Dedifferentiated amniotic fluid mesenchymal stem cell (primary cell): ENCODE data around the gene TPP2.

Source experiments
- DNase-seq: peaks from one replicate; pipeline ENCODE4 v3.0.0-alpha.2; 2016; ENCODE audit errors: extremely low spot score

The TPP2 gene

DNA sequence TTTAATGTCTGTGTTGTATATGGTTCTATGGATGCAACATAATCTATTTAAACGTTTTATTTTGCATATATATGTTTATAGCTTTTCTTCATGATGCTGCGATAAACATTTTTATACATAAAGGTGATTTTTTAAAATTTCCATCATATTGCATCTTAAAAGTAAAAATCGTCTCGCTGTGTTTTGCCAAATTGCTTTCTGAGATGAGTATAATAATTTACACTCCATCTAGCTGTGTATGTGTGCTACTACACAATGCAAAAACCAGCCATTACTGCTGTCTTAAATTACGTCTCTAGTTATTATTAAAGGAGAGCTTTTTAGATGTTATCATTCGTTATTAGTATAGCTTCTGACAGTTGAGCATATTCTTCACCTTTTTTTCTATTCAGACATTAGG, 60.8 kb downstream of the TPP2 start:
- no peak for DNase-seq

DNA sequence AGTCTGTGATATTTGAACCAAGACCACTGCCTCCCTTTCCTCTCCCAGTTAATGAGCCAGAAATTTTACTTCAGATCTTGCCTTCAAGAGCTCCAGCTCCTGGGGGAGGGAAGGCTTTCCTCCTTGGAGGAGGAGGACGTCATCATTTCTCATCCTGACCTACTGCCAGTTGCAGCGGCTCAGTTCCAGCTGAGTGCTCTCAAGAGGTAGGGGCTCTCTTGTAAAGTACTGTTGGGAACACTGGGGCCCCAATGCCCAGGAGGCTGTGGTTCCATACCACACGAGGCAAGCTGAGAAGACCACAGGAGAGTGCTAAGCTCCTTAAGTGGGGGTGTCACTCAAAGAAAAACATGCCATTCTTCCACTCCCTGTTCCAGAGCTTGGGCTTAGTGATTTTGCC, 61.9 kb downstream of the TPP2 start:
- no peak for DNase-seq

- DNase-seq = no peak
Measured at GRCh38 chr13:102659168-102659713, 62.5 kb downstream of the TPP2 start.

DNA sequence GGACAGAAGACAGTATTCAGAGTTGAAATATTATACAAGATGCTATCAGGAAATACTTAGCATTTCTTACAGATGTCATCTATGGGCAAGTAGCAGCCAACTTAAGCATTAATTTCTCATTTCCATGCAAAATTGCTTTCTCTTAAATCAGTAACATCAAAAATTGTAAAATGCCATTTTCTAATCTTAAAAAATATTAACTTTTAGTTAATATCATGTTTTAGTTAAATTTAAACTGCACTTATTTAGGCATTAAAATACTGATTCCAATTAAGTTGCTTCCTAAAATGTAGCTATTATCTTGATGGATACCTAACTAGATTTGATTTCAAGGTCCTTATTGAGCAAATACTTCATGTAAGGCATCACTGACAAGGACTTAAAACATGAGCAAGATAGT, 70.2 kb downstream of the TPP2 start:
- DNase-seq = no peak

GRCh38 chr13:102667911-102668310, 71.1 kb downstream of the TPP2 start:
- no peak for DNase-seq

DNA sequence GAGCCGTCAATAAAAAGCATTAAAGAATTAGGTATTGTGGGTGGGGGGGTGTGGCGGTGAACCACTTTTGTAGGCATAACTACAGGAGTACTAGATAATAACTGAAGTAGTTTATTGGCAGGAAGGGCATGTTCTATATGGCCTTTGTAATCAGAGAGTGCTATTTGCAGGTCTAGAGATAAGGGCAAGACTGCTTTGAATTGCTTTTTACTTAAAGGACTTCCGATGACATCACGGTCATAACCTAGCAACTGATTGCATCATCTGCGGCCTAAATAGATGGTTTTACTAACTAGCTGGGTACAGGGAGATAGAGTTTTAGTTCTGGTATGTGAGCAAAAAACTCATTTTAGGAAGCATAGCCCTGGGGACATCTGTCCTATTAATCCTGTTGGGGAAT, 73.3 kb downstream of the TPP2 start:
- no peak for DNase-seq

DNA sequence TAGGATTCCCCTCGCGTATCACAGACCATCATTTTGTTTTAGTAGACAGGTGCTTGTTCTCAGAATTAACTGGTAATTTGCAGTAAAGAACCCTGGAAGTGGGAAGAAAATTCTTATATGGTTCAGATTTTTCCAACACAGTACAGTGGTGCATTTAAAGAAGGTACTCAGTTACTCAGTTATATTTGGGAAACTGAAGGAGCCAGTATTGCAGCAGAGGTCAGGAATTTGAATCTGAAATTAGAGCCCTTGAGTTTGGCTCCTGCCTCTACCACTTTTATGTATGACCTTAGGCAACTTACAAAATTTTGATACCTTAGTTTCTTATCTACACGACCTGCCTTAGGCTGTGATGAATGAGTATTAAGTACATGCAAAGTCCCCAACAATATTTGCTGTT, 78.3 kb downstream of the TPP2 start:
- no peak for DNase-seq

DNA sequence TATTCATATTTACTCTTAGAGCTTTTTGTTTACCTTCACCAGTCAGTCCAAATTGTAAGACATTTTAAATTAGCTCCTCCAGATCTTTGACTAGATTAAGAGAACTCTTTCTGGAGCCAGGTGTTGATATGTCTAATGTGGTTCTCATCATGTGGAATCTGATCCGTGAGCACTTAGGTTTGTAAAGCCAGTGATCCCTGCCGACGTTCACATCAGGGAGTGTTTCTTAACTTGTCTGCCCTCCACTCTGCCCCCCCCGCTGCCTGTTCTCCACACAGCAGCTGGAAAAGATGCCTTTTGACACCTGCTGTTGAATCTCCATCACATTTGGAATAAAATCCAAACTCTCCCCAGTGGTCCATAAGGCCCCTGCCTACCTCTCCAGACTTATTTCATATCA, 80.3 kb downstream of the TPP2 start:
- DNase-seq = no peak

GRCh38 chr13:102678339-102679107, 81.7 kb downstream of the TPP2 start:
- DNase-seq = no peak

- DNase-seq = no peak
Measured at GRCh38 chr13:102679449-102680132, 82.8 kb downstream of the TPP2 start.

- DNase-seq = no peak
Measured at GRCh38 chr13:102680133-102680717, 83.4 kb downstream of the TPP2 start.

DNA sequence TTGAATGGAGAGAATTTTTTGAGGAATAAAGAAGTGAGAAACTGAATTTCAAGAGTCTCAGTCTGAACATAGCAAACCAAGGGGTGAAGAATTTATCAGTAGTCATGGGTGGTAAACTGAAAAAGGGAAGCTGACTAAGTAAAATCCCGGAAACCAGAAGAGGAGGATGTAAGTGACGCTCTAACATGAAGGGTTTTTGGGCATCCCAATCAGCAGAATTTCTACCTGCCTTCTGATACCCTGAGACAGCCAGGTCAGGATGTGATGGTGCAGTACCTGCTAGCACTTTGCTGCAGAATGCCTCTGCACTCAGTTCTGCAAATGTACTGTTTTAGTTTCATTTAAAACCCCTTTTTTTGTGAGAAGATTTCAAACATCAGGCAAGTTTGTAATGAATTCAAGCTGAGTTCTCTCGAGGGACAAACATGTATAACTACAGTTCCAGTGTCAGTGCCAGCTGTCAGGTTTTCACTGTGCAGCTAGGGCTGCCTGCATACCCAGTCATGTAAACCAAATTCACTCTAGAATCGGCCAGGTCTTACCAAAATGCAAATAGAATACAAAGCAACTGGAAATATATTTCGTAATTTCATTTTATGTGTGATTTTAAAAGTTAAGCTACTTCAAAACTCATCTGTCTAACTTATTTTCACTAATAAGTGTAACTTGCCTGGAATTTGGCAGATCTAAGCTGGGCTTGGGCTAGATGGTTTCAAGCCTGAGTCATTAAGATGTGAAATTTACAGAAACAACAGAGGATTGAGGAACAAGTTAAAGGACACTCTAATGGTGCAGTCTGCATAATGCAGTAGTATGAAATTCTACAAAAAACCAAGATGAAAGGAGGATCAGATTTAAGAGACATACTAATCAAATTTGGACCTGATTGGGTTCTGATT, 84.3 kb downstream of the TPP2 start:
- no peak for DNase-seq

GRCh38 chr13:102682211-102682610, 85.4 kb downstream of the TPP2 start:
- DNase-seq = no peak

DNA sequence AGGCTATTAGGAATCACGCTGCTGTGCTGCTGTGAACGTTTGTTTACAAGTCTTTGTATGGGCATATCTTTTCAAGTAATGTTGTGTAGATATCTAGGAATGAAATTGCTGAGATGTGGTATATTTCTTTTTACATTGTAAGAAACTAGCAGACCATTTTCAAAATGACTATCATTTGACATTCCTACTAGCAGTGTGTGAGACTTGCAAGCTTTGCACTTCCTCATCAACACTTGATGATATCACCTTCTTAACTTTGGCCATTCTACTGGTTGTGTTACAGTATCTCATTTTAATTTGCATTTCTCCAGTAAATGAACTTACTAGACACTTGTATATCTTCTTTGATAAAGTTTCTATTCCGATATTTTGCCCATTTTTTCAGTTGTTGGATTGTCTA, 85.9 kb downstream of the TPP2 start:
- DNase-seq = no peak

- DNase-seq = no peak
Measured at GRCh38 chr13:102683637-102684036, 86.9 kb downstream of the TPP2 start.

- no peak for DNase-seq
Measured at GRCh38 chr13:102686024-102686423, 89.2 kb downstream of the TPP2 start.

DNA sequence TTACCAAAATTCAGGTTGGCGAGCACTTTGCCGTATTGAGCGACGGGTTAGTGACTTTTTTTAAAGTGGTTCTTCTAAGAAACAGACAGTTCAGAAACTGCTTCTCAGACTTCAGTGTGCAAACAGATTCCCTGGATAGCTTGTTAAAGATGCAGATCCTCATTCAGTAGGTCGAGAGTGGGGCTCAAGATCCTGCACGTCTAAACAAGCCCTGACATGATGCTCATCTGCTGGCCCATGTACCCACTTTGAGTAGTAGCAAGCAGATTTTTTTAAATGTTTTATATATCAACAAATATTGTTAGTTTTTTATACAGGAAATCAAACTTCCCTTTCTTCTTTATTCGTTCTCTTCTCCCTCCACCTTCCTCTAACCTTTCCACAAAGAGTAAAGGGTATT, 90.7 kb downstream of the TPP2 start:
- DNase-seq = no peak

- DNase-seq = no peak
Measured at GRCh38 chr13:102688306-102688973, 91.7 kb downstream of the TPP2 start.

DNA sequence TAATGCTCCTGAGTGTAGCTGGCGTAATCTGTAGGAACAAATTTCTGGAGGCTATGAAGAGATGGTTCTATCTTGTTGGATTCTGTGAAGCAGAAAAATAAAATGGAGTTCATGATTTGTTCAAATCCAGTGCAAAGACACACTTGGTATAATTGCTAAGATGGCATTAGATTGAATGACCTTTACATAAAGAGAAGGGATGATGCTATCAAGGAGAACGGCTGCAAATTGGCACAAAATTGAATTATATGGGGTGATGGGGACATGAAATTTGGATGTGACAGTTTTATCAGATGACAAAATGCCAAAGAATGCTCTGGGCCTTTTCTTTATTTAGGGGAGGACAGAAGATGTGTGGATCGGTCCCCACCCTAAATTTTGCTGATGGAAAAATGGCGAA, 94.1 kb downstream of the TPP2 start:
- DNase-seq = no peak

GRCh38 chr13:102692491-102692826, 95.7 kb downstream of the TPP2 start:
- DNase-seq = no peak

DNA sequence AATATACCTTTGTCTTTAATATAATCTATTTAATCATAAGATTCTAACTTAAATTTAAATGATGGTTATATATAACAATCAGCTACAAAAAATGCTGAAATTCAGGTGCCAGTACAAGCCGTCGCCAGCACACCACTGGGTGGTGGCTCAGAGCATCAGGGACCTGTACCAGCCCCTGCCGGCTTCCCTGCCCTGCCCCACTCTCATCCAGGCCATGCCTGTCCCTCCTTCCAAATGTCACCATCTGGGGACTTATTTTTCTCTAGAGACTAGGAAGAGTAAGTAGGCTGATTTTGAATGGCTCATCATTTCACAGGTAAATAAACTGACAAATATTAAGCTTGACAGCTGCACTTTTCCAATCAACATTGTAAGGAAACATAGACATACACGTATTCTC, 96.5 kb downstream of the TPP2 start:
- DNase-seq = no peak
